Aorta (tissue), 5 donors: Measurements from ENCODE around the gene FSHR. TPM values are rescaled to one million over a fixed set of nuclear protein-coding genes. Genes with fewer than 3 reads are reported as not detected.

ENCODE experiments used
- ATAC-seq: fragments of 200-7000 bp; cut with Tn5 transposase; one replicate; pipeline ENCODE4 v1.9.1; 2022; ENCODE audit warnings: moderate library complexity; ENCODE audit not compliant: low FRiP score
- DNase-seq, 2 donors: peaks; one replicate each; pipeline ENCODE4 v3.0.0-alpha.2; 2020
- H3K27ac ChIP-seq, 2 donors: one replicate each; pipeline ENCODE4 v1.5.1; 2013; ENCODE audit warnings: low read length in 2 of 2, mild to moderate bottlenecking in 2 of 2, moderate library complexity in 2 of 2, control low read depth in 1 of 2, inconsistent platforms in 1 of 2, low read depth in 1 of 2
- H3K27me3 ChIP-seq, 2 donors: one replicate each; pipeline ENCODE4 v1.6.1; 2013; ENCODE audit warnings: control low read depth in 1 of 2, low read length in 1 of 2, mild to moderate bottlenecking in 1 of 2, moderate library complexity in 1 of 2; ENCODE audit not compliant: insufficient read depth in 2 of 2, control insufficient read depth in 1 of 2
- H3K36me3 ChIP-seq, 2 donors: one replicate each; pipeline ENCODE4 v1.6.1; 2013; ENCODE audit warnings: control low read depth in 1 of 2, low read length in 1 of 2, mild to moderate bottlenecking in 1 of 2; ENCODE audit not compliant: insufficient read depth in 2 of 2, control insufficient read depth in 1 of 2
- H3K4me1 ChIP-seq, 2 donors: one replicate each; pipeline ENCODE4 v1.6.1; 2013; ENCODE audit warnings: low read length in 2 of 2, control low read depth in 1 of 2, mild to moderate bottlenecking in 1 of 2, moderate library complexity in 1 of 2; ENCODE audit not compliant: insufficient read depth in 2 of 2, control insufficient read depth in 1 of 2
- H3K4me3 ChIP-seq, 2 donors: one replicate each; pipeline ENCODE4 v1.5.1; 2013; ENCODE audit warnings: low read length in 2 of 2, control low read depth in 1 of 2, mild to moderate bottlenecking in 1 of 2
- H3K9me3 ChIP-seq: one replicate; pipeline ENCODE4 v1.6.1; 2013; ENCODE audit warnings: mild to moderate bottlenecking, low read length; ENCODE audit not compliant: control insufficient read depth
- WGBS, 2 donors: extraction: QIAGEN DNeasy Blood & Tissue Kit; methylation state at CpG; one replicate each; pipeline ENCODE4 v1.1.7; 2013; 5-methylcytosine and 5-hydroxymethylcytosine counted together
- intact Hi-C, 2 donors: fragments of 100-400 bp; cut with DNase I; formaldehyde crosslinking; loops; one replicate each; pipeline versions ENCODE4 v1.14.2 to v1.15.0; 2022
- polyA plus RNA-seq, 2 donors: library from polyadenylated mRNA; stranded (reverse); fragments of 200-250 nt; gene quantifications; one replicate each; pipeline ENCODE4 v1.2.3, GENCODE V29; 2013
- total RNA-seq, 2 donors: library from RNA; stranded (reverse); fragmentation: NEBNext Ultra II Directional; extraction: Animal tissue kit (Norgen Biotek cat#: 25700); gene quantifications; one replicate each; pipeline ENCODE4 v1.2.1, GENCODE V29; 2021
- donor health status: healthy with polysubstance abuse.
- donor health status: Bipolar disorder and iron deficiency.
- donor health status: DM: no; HTN: no; CAD: no.
- donor health status: DM: no; HTN: no; CAD: no.
- donor health status: DM: yes; HTN: yes; CAD: no.

Gene FSHR
- total and polyA plus RNA-seq, 4 donors, result not detected

- H3K9me3 ChIP-seq, result no peaks in the 10 kb centered on the region
- no peaks in the 10 kb centered on the region for H3K4me1 ChIP-seq
- intact Hi-C loops, result no loop called here
- no peaks in the 10 kb centered on the region for H3K36me3 ChIP-seq
- no peak overlapping the region for H3K4me3 ChIP-seq
- H3K27ac ChIP-seq, result no peak overlapping the region
- no peaks in the 10 kb centered on the region for H3K27me3 ChIP-seq
- DNase-seq (no peak), ATAC-seq (no peak)
- WGBS, 2 donors, result 93% methylated on average over 2 of the region's 2 CpGs
These were observed 173.5 kb downstream of the FSHR start for GRCh38 chr2:48980846-48981245.

GRCh38 chr2:48979691-48980090 lies 174.6 kb downstream of the FSHR start:
- no peak overlapping the region for H3K27ac ChIP-seq
- no peaks in the 10 kb centered on the region for H3K4me1 ChIP-seq
- 95 to 96% methylated on average over 4 of the region's 4 CpGs for WGBS, 2 donors
- H3K4me3 ChIP-seq, result no peak overlapping the region
- intact Hi-C loops, result no loop called here
- H3K36me3 ChIP-seq, result no peaks in the 10 kb centered on the region
- no peaks in the 10 kb centered on the region for H3K9me3 ChIP-seq
- DNase-seq, result no peak
- no peaks in the 10 kb centered on the region for H3K27me3 ChIP-seq
- no peak for ATAC-seq

GRCh38 chr2:48978131-48978530 lies 176.2 kb downstream of the FSHR start:
- H3K27ac ChIP-seq, result no peak overlapping the region
- no peak for ATAC-seq
- no peaks in the 10 kb centered on the region for H3K9me3 ChIP-seq
- intact Hi-C loops, result no loop called here
- H3K36me3 ChIP-seq, result no peaks in the 10 kb centered on the region
- no peaks in the 10 kb centered on the region for H3K27me3 ChIP-seq
- DNase-seq, result no peak
- H3K4me3 ChIP-seq, result no peak overlapping the region
- H3K4me1 ChIP-seq, result no peaks in the 10 kb centered on the region

- intact Hi-C loops, result no loop called here
- Histone ChIP-seq H3K36me3 (no peaks in the 10 kb centered on the region), H3K9me3 (no peaks in the 10 kb centered on the region), H3K27me3 (no peaks in the 10 kb centered on the region), H3K4me3 (no peak overlapping the region), H3K27ac (no peak overlapping the region), H3K4me1 (no peaks in the 10 kb centered on the region)
- ATAC-seq, result no peak
- no peak for DNase-seq
- WGBS, 2 donors, result 90 to 92% methylated on average over 2 of the region's 2 CpGs
These were observed 182.5 kb downstream of the FSHR start for GRCh38 chr2:48971801-48972200.

- intact Hi-C loops, result no loop called here
- Histone ChIP-seq H3K36me3 (no peaks in the 10 kb centered on the region), H3K27ac (no peak overlapping the region), H3K4me3 (no peak overlapping the region), H3K27me3 (peaks cover 0 to 3% of the 10 kb centered on the region in 2 donors), H3K4me1 (no peaks in the 10 kb centered on the region), H3K9me3 (no peaks in the 10 kb centered on the region)
- 77 to 78% methylated on average over 4 of the region's 4 CpGs for WGBS, 2 donors
- ATAC-seq (no peak), DNase-seq (no peak)
These were observed 186.3 kb downstream of the FSHR start for GRCh38 chr2:48968011-48968410.

GRCh38 chr2:48965204-48965603 lies 189.1 kb downstream of the FSHR start:
- no peak for DNase-seq

GRCh38 chr2:48961009-48961408 lies 193.3 kb downstream of the FSHR start:
- intact Hi-C loops, result no loop called here
- Histone ChIP-seq H3K4me1 (no peaks in the 10 kb centered on the region), H3K27me3 (peaks cover 0 to 3% of the 10 kb centered on the region in 2 donors), H3K9me3 (no peaks in the 10 kb centered on the region), H3K4me3 (no peak overlapping the region), H3K36me3 (no peaks in the 10 kb centered on the region), H3K27ac (no peak overlapping the region)
- ATAC-seq, result no peak
- 26 to 31% methylated on average over 4 of the region's 4 CpGs for WGBS, 2 donors
- no peak for DNase-seq

More at GRCh38 chr2:48965204-48965603, 189.1 kb downstream of the FSHR start:
- intact Hi-C loops, result no loop called here
- H3K27me3 ChIP-seq, result peaks cover 0 to 3% of the 10 kb centered on the region in 2 donors
- no peak overlapping the region for H3K27ac ChIP-seq
- WGBS, 2 donors, result 68 to 70% methylated on average over 1 of the region's 1 CpG
- H3K4me1 ChIP-seq, result no peaks in the 10 kb centered on the region
- no peak for ATAC-seq
- no peaks in the 10 kb centered on the region for H3K9me3 ChIP-seq
- H3K4me3 ChIP-seq, result no peak overlapping the region
- no peaks in the 10 kb centered on the region for H3K36me3 ChIP-seq

- H3K4me1 ChIP-seq, result no peaks in the 10 kb centered on the region
- ATAC-seq (no peak), DNase-seq (no peak)
- no peaks in the 10 kb centered on the region for H3K36me3 ChIP-seq
- no peaks in the 10 kb centered on the region for H3K27me3 ChIP-seq
- no peak overlapping the region for H3K4me3 ChIP-seq
- no peak overlapping the region for H3K27ac ChIP-seq
- H3K9me3 ChIP-seq, result no peaks in the 10 kb centered on the region
- intact Hi-C loops, result loop anchor here in 1 of 2 donors (10.0 kb wide), 1 partner anchor 1450 kb away; no protein-coding TSS in a partner anchor
These were observed 199.4 kb downstream of the FSHR start for GRCh38 chr2:48954935-48955334.

- WGBS, 2 donors, result 88 to 91% methylated on average over 3 of the region's 3 CpGs
- no peaks in the 10 kb centered on the region for H3K27me3 ChIP-seq
- no peak for ATAC-seq
- H3K27ac ChIP-seq, result no peak overlapping the region
- no peaks in the 10 kb centered on the region for H3K36me3 ChIP-seq
- H3K4me1 ChIP-seq, result no peaks in the 10 kb centered on the region
- H3K9me3 ChIP-seq, result no peaks in the 10 kb centered on the region
- DNase-seq, result no peak
- no peak overlapping the region for H3K4me3 ChIP-seq
- intact Hi-C loops, result loop anchor here in 1 of 2 donors (10.0 kb wide), 1 partner anchor 1450 kb away; no protein-coding TSS in a partner anchor
These were observed 200.0 kb downstream of the FSHR start for GRCh38 chr2:48954311-48954710.
